ENCODE measurements around the gene GALNT1. TPM values are rescaled to one million over a fixed set of nuclear protein-coding genes. Genes with fewer than 3 reads are reported as not detected.
A peak's percentile ranks its signal among the peaks of the same experiment; 100 is the strongest.

GALNT1 gene
- total RNA-seq, 1 donor: 796 TPM

- Histone ChIP-seq H3K4me3 (ENCODE audit: insufficient read depth, low read length) (no peak overlapping the region), H4K20me1 (ENCODE audit: insufficient read depth, low read length) (peaks cover 72% of the 10 kb centered on the region), H3K27me3 (ENCODE audit: insufficient read depth, low read length) (no peaks in the 10 kb centered on the region), H3K9me3 (ENCODE audit: low read depth, low read length) (no peaks in the 10 kb centered on the region), H3K4me2 (ENCODE audit: insufficient read depth, low read length) (peak overlapping the region; percentile 70), H3K4me1 (ENCODE audit: insufficient read depth, low read length) (peaks cover 63% of the 10 kb centered on the region), H3K27ac (ENCODE audit: low read depth, low read length) (peak overlapping the region; percentile 89), H2AFZ (ENCODE audit: low read length) (no peak overlapping the region), H3K79me2 (ENCODE audit: insufficient read depth, low read length) (peaks cover 99% of the 10 kb centered on the region), H3K36me3 (ENCODE audit: insufficient read depth, low read length) (peaks cover 5% of the 10 kb centered on the region)
- TF ChIP-seq, protein P1, sequence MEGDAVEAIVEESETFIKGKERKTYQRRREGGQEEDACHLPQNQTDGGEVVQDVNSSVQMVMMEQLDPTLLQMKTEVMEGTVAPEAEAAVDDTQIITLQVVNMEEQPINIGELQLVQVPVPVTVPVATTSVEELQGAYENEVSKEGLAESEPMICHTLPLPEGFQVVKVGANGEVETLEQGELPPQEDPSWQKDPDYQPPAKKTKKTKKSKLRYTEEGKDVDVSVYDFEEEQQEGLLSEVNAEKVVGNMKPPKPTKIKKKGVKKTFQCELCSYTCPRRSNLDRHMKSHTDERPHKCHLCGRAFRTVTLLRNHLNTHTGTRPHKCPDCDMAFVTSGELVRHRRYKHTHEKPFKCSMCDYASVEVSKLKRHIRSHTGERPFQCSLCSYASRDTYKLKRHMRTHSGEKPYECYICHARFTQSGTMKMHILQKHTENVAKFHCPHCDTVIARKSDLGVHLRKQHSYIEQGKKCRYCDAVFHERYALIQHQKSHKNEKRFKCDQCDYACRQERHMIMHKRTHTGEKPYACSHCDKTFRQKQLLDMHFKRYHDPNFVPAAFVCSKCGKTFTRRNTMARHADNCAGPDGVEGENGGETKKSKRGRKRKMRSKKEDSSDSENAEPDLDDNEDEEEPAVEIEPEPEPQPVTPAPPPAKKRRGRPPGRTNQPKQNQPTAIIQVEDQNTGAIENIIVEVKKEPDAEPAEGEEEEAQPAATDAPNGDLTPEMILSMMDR (IDR thresholded peaks at IDR 0.05; ENCODE audit: extremely low read depth, low read depth, low read length): no peak
- DNase-seq (ENCODE audit: insufficient read length, low spot score, missing footprints): no peak
These were observed 34.5 kb downstream of the GALNT1 start for GRCh38 chr18:35616074-35616473.

DNA sequence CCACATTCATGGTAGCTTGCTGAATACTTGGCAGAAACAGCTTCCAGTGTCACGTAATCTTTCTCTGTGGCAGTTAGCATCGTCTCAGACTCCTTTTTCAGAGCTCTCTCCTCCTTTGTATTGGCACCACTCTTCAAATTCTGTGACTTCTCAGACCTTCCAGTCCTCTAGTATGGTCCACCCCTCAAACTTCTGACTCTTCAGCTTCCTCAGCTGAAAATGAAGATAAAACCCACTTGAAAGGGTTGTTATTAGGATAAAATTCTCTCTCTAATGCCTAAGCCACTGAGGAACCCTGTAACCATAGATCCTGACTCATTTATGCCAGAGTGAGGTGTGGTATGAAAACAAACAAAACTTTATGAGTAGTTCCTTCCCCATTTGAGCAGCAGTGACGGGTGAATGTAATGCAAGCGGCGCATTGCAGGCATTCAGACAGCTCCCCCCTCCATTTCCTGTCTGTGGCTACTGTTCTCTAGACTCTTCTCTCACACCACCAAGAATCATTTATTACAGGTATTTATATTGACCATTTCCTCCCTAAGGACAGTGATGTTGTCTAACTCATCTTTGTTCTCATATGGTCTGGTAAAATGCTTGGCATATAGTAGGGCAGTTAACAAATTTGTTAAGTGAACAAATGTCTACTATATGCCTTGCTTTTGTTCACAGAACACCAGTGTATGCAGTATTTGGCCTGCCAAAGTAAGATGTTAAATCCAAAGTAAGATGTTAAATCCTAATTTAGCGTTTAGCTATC is 35.3 kb downstream of the GALNT1 start:
- no peaks in the 10 kb centered on the region for H3K27me3 ChIP-seq (ENCODE audit: insufficient read depth, low read length)
- TF ChIP-seq, protein P1 (IDR thresholded peaks at IDR 0.05; ENCODE audit: extremely low read depth, low read depth, low read length): no peak
- H4K20me1 ChIP-seq (ENCODE audit: insufficient read depth, low read length): peaks cover 70% of the 10 kb centered on the region
- H3K36me3 ChIP-seq (ENCODE audit: insufficient read depth, low read length): peaks cover 10% of the 10 kb centered on the region
- peak; percentile 78 for DNase-seq (ENCODE audit: insufficient read length, low spot score, missing footprints)
- no peaks in the 10 kb centered on the region for H3K9me3 ChIP-seq (ENCODE audit: low read depth, low read length)
- H3K4me2 ChIP-seq (ENCODE audit: insufficient read depth, low read length): peak overlapping the region; percentile 70
- H3K79me2 ChIP-seq (ENCODE audit: insufficient read depth, low read length): peaks cover 99% of the 10 kb centered on the region
- H2AFZ ChIP-seq (ENCODE audit: low read length): no peak overlapping the region
- peak overlapping the region; percentile 32 for H3K4me3 ChIP-seq (ENCODE audit: insufficient read depth, low read length)
- H3K4me1 ChIP-seq (ENCODE audit: insufficient read depth, low read length): peaks cover 59% of the 10 kb centered on the region
- peak overlapping the region; percentile 89 for H3K27ac ChIP-seq (ENCODE audit: low read depth, low read length)

GRCh38 chr18:35617865-35618264 is 36.3 kb downstream of the GALNT1 start:
- peaks cover 59% of the 10 kb centered on the region for H3K4me1 ChIP-seq (ENCODE audit: insufficient read depth, low read length)
- no peaks in the 10 kb centered on the region for H3K27me3 ChIP-seq (ENCODE audit: insufficient read depth, low read length)
- peaks cover 10% of the 10 kb centered on the region for H3K36me3 ChIP-seq (ENCODE audit: insufficient read depth, low read length)
- H4K20me1 ChIP-seq (ENCODE audit: insufficient read depth, low read length): peaks cover 68% of the 10 kb centered on the region
- H2AFZ ChIP-seq (ENCODE audit: low read length): no peak overlapping the region
- TF ChIP-seq, protein P1 (IDR thresholded peaks at IDR 0.05; ENCODE audit: extremely low read depth, low read depth, low read length): no peak
- H3K4me2 ChIP-seq (ENCODE audit: insufficient read depth, low read length): no peak overlapping the region
- H3K27ac ChIP-seq (ENCODE audit: low read depth, low read length): peak overlapping the region; percentile 89
- DNase-seq (ENCODE audit: insufficient read length, low spot score, missing footprints): no peak
- H3K9me3 ChIP-seq (ENCODE audit: low read depth, low read length): no peaks in the 10 kb centered on the region
- peaks cover 98% of the 10 kb centered on the region for H3K79me2 ChIP-seq (ENCODE audit: insufficient read depth, low read length)
- H3K4me3 ChIP-seq (ENCODE audit: insufficient read depth, low read length): no peak overlapping the region

DNA sequence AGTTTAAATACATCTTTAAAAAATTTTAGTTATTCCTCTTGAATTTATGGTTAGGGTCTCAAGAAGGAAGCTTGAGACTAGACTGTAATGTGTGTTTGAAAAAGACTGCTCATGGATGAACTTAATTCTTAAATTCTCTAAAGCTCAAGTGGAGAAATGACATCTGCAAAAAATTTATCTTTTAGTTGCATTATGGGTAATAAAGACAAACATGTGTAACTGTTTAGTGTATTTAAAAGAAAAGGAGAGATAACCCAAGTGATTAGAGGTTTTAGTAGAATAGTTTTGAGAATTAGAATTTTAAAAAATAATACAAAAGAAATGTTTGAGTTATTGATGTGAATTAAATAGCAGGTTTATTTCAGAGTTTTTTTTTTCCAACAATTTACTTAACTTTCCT is 36.7 kb downstream of the GALNT1 start:
- TF ChIP-seq, protein P1 (IDR thresholded peaks at IDR 0.05; ENCODE audit: extremely low read depth, low read depth, low read length): no peak
- H3K4me3 ChIP-seq (ENCODE audit: insufficient read depth, low read length): no peak overlapping the region
- no peaks in the 10 kb centered on the region for H3K9me3 ChIP-seq (ENCODE audit: low read depth, low read length)
- H3K4me1 ChIP-seq (ENCODE audit: insufficient read depth, low read length): peaks cover 60% of the 10 kb centered on the region
- no peaks in the 10 kb centered on the region for H3K27me3 ChIP-seq (ENCODE audit: insufficient read depth, low read length)
- no peak overlapping the region for H2AFZ ChIP-seq (ENCODE audit: low read length)
- H4K20me1 ChIP-seq (ENCODE audit: insufficient read depth, low read length): peaks cover 68% of the 10 kb centered on the region
- H3K36me3 ChIP-seq (ENCODE audit: insufficient read depth, low read length): peaks cover 10% of the 10 kb centered on the region
- H3K27ac ChIP-seq (ENCODE audit: low read depth, low read length): peak overlapping the region; percentile 89
- H3K79me2 ChIP-seq (ENCODE audit: insufficient read depth, low read length): peaks cover 98% of the 10 kb centered on the region
- no peak for DNase-seq (ENCODE audit: insufficient read length, low spot score, missing footprints)
- H3K4me2 ChIP-seq (ENCODE audit: insufficient read depth, low read length): peak overlapping the region; percentile 51

All from osteoblast (primary cell).